ENCODE measurements around the gene KRT74.

The KRT74 gene

GRCh38 chr12:52573743-52574142 is at the start of gene KRT74:
KRT74 (minus strand) TSS chr12:52573843; CDS start chr12:52573777, 66 bp downstream.
- ATAC-seq (ENCODE audit: low read depth) (no peak), DNase-seq (ENCODE audit: low spot score) (no peak)
- no peaks in the 10 kb centered on the region for H3K27me3 ChIP-seq (ENCODE audit: insufficient read depth, poor library complexity, severe bottlenecking)
- no peaks in the 10 kb centered on the region for H3K4me1 ChIP-seq (ENCODE audit: insufficient read depth, poor library complexity, severe bottlenecking)
- no peak for TF ChIP-seq CTCF (IDR thresholded peaks at IDR 0.05; ENCODE audit: poor library complexity, severe bottlenecking)
- H3K27ac ChIP-seq (ENCODE audit: poor library complexity, severe bottlenecking): no peak within 1 kb of the TSS
- H3K36me3 ChIP-seq (ENCODE audit: low read depth): no peaks in the 10 kb centered on the region
- no peaks in the 10 kb centered on the region for H3K9me3 ChIP-seq (ENCODE audit: severe bottlenecking)
- H3K4me3 ChIP-seq (ENCODE audit: severe bottlenecking): no peak within 1 kb of the TSS

GRCh38 chr12:52622349-52622748 is 48.7 kb upstream of the KRT74 start:
- peaks cover 7% of the 10 kb centered on the region for H3K9me3 ChIP-seq (ENCODE audit: severe bottlenecking)
- H3K27ac ChIP-seq (ENCODE audit: poor library complexity, severe bottlenecking): no peak overlapping the region
- ATAC-seq (ENCODE audit: low read depth): no peak
- H3K27me3 ChIP-seq (ENCODE audit: insufficient read depth, poor library complexity, severe bottlenecking): no peaks in the 10 kb centered on the region
- no peak overlapping the region for H3K4me3 ChIP-seq (ENCODE audit: severe bottlenecking)
- no peak for TF ChIP-seq CTCF (IDR thresholded peaks at IDR 0.05; ENCODE audit: poor library complexity, severe bottlenecking)
- no peaks in the 10 kb centered on the region for H3K36me3 ChIP-seq (ENCODE audit: low read depth)
- H3K4me1 ChIP-seq (ENCODE audit: insufficient read depth, poor library complexity, severe bottlenecking): no peaks in the 10 kb centered on the region
- DNase-seq (ENCODE audit: low spot score): no peak

GRCh38 chr12:52618866-52619265 is 45.2 kb upstream of the KRT74 start:
- H3K36me3 ChIP-seq (ENCODE audit: low read depth): no peaks in the 10 kb centered on the region
- no peak overlapping the region for H3K4me3 ChIP-seq (ENCODE audit: severe bottlenecking)
- H3K27ac ChIP-seq (ENCODE audit: poor library complexity, severe bottlenecking): no peak overlapping the region
- ATAC-seq (ENCODE audit: low read depth) (no peak), DNase-seq (ENCODE audit: low spot score) (no peak)
- H3K4me1 ChIP-seq (ENCODE audit: insufficient read depth, poor library complexity, severe bottlenecking): no peaks in the 10 kb centered on the region
- no peaks in the 10 kb centered on the region for H3K27me3 ChIP-seq (ENCODE audit: insufficient read depth, poor library complexity, severe bottlenecking)
- no peak for TF ChIP-seq CTCF (IDR thresholded peaks at IDR 0.05; ENCODE audit: poor library complexity, severe bottlenecking)
- H3K9me3 ChIP-seq (ENCODE audit: severe bottlenecking): peaks cover 1% of the 10 kb centered on the region

- DNase-seq (ENCODE audit: low spot score) (no peak), ATAC-seq (ENCODE audit: low read depth) (no peak)
- H3K27me3 ChIP-seq (ENCODE audit: insufficient read depth, poor library complexity, severe bottlenecking): no peaks in the 10 kb centered on the region
- no peak within 1 kb of the TSS for H3K4me3 ChIP-seq (ENCODE audit: severe bottlenecking)
- TF ChIP-seq CTCF (IDR thresholded peaks at IDR 0.05; ENCODE audit: poor library complexity, severe bottlenecking): no peak
- no peak within 1 kb of the TSS for H3K27ac ChIP-seq (ENCODE audit: poor library complexity, severe bottlenecking)
- H3K36me3 ChIP-seq (ENCODE audit: low read depth): no peaks in the 10 kb centered on the region
- H3K9me3 ChIP-seq (ENCODE audit: severe bottlenecking): no peaks in the 10 kb centered on the region
- no peaks in the 10 kb centered on the region for H3K4me1 ChIP-seq (ENCODE audit: insufficient read depth, poor library complexity, severe bottlenecking)
Measured at GRCh38 chr12:52618216-52618615, 44.6 kb upstream of the KRT74 start, which contains the start of gene KRT73. KRT73 (minus strand) TSS chr12:52618559; CDS start chr12:52618524, 35 bp downstream.

- Histone ChIP-seq H3K4me1 (ENCODE audit: insufficient read depth, poor library complexity, severe bottlenecking) (no peaks in the 10 kb centered on the region), H3K9me3 (ENCODE audit: severe bottlenecking) (no peaks in the 10 kb centered on the region), H3K36me3 (ENCODE audit: low read depth) (no peaks in the 10 kb centered on the region), H3K27ac (ENCODE audit: poor library complexity, severe bottlenecking) (no peak overlapping the region), H3K27me3 (ENCODE audit: insufficient read depth, poor library complexity, severe bottlenecking) (no peaks in the 10 kb centered on the region), H3K4me3 (ENCODE audit: severe bottlenecking) (no peak overlapping the region)
- ATAC-seq (ENCODE audit: low read depth) (no peak), DNase-seq (ENCODE audit: low spot score) (no peak)
- no peak for TF ChIP-seq CTCF (IDR thresholded peaks at IDR 0.05; ENCODE audit: poor library complexity, severe bottlenecking)
Measured at GRCh38 chr12:52617403-52617785, 43.8 kb upstream of the KRT74 start.

All from RWPE2 (cell line).